ENCODE results near the gene RHBDF2.

The RHBDF2 gene

GRCh38 chr17:76501018-76501826, at the start of gene RHBDF2:
RHBDF2 (minus strand) TSS chr17:76501423; CDS start chr17:76481524, 19,899 bp downstream.
- in situ Hi-C loops (cut with HindIII; ENCODE audit: low sequenced_read_pairs): no loop called here

- in situ Hi-C loops (cut with HindIII; ENCODE audit: low sequenced_read_pairs): no loop called here
These were observed 48.3 kb upstream of the RHBDF2 start for GRCh38 chr17:76549539-76549938.

- in situ Hi-C loops (cut with HindIII; ENCODE audit: low sequenced_read_pairs): no loop called here
These were observed 47.9 kb upstream of the RHBDF2 start for GRCh38 chr17:76549215-76549518.

GRCh38 chr17:76548378-76549214, 47.4 kb upstream of the RHBDF2 start:
- in situ Hi-C loops (cut with HindIII; ENCODE audit: low sequenced_read_pairs): no loop called here

GRCh38 chr17:76547642-76548202, 46.5 kb upstream of the RHBDF2 start:
- in situ Hi-C loops (cut with HindIII; ENCODE audit: low sequenced_read_pairs): no loop called here

GRCh38 chr17:76547183-76547641, 46.0 kb upstream of the RHBDF2 start:
- in situ Hi-C loops (cut with HindIII; ENCODE audit: low sequenced_read_pairs): no loop called here

GRCh38 chr17:76546556-76547182, 45.4 kb upstream of the RHBDF2 start:
- in situ Hi-C loops (cut with HindIII; ENCODE audit: low sequenced_read_pairs): no loop called here

GRCh38 chr17:76545918-76546555, 44.8 kb upstream of the RHBDF2 start:
- in situ Hi-C loops (cut with HindIII; ENCODE audit: low sequenced_read_pairs): no loop called here

- in situ Hi-C loops (cut with HindIII; ENCODE audit: low sequenced_read_pairs): no loop called here
These were observed 43.5 kb upstream of the RHBDF2 start for GRCh38 chr17:76544546-76545365.

- in situ Hi-C loops (cut with HindIII; ENCODE audit: low sequenced_read_pairs): no loop called here
These were observed 42.8 kb upstream of the RHBDF2 start for GRCh38 chr17:76543826-76544545.

GRCh38 chr17:76543482-76543825, 42.2 kb upstream of the RHBDF2 start:
- in situ Hi-C loops (cut with HindIII; ENCODE audit: low sequenced_read_pairs): no loop called here

GRCh38 chr17:76542984-76543383, 41.8 kb upstream of the RHBDF2 start:
- in situ Hi-C loops (cut with HindIII; ENCODE audit: low sequenced_read_pairs): no loop called here

GRCh38 chr17:76542566-76542971, 41.3 kb upstream of the RHBDF2 start:
- in situ Hi-C loops (cut with HindIII; ENCODE audit: low sequenced_read_pairs): no loop called here

GRCh38 chr17:76541739-76542454, 40.7 kb upstream of the RHBDF2 start:
- in situ Hi-C loops (cut with HindIII; ENCODE audit: low sequenced_read_pairs): no loop called here

- in situ Hi-C loops (cut with HindIII; ENCODE audit: low sequenced_read_pairs): no loop called here
These were observed 39.4 kb upstream of the RHBDF2 start for GRCh38 chr17:76540381-76541300.

GRCh38 chr17:76539631-76540271, 38.5 kb upstream of the RHBDF2 start, which contains the start of gene PRCD:
PRCD (plus strand) TSS chr17:76540044; CDS start chr17:76540142, 98 bp downstream.
- in situ Hi-C loops (cut with HindIII; ENCODE audit: low sequenced_read_pairs): no loop called here

GRCh38 chr17:76538941-76539570, 37.8 kb upstream of the RHBDF2 start:
- in situ Hi-C loops (cut with HindIII; ENCODE audit: low sequenced_read_pairs): no loop called here

All from endothelial cell of hepatic sinusoid (primary cell).